ENCODE results near the gene CCDC92B. TPM values are rescaled to one million over a fixed set of nuclear protein-coding genes. Genes with fewer than 3 reads are reported as not detected.
"Not testable (repeated sequence)": the region's sequence is repeated elsewhere in the genome, so short reads cannot be mapped to it uniquely, and the experiment has no call there.

Gene CCDC92B
- total RNA-seq: 0.68 TPM

GRCh38 chr17:2749058-2749783 lies at the start of gene CCDC92B:
CCDC92B (minus strand) TSS chr17:2749652; CDS start chr17:2735145, 14,507 bp downstream.
- peak; percentile 19 for ATAC-seq

GRCh38 chr17:2798678-2799077 lies 49.2 kb upstream of the CCDC92B start:
- no peak for ATAC-seq

DNA sequence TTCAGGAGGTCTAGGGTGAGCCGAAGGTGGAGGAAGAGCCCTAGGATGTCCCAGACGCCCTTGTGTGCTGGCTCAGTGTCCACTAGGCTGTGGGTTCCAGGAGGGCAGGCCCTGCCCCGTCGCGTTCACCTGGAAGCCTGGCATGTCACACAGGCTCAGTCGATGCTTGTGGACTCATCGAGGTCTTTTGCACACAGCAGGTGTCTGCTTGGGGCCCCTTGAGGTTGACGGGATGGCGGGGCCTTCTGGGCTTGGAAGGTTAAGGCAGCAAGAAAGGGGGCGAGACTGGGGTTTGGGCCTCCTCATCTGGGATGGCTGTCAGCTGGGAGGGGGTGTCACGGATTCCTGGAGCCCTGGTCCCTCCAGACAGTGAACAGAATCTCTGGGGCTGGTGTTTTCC lies 48.7 kb upstream of the CCDC92B start:
- ATAC-seq: no peak

- ATAC-seq: no peak
Observed at GRCh38 chr17:2797637-2798036, 48.2 kb upstream of the CCDC92B start.

DNA sequence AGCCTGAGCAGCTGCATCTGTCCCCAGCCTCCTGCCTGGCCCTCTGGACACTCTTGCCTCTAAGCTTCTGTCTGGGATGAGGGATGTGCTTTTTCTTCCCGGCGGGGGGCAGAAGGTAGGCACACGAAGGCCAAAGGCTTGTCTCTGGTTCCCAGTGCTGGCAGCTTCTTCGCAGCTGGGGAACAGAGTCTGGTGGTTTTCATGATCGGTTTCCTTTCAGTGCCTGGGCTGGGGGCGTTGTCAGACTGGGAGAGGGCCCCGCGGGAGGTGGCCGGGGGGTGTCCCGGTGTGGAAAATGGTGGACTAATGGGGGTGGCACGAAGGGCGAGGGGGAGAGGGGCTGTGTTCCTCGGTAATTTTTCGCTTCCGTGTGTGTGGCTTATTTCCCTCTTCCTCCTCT lies 47.8 kb upstream of the CCDC92B start:
- no peak for ATAC-seq

GRCh38 chr17:2796164-2797125 lies 47.0 kb upstream of the CCDC92B start, which contains the start of gene RAP1GAP2:
RAP1GAP2 (plus strand) TSS chr17:2796438; CDS start chr17:2796528, 90 bp downstream.
- ATAC-seq: peak; percentile 53

DNA sequence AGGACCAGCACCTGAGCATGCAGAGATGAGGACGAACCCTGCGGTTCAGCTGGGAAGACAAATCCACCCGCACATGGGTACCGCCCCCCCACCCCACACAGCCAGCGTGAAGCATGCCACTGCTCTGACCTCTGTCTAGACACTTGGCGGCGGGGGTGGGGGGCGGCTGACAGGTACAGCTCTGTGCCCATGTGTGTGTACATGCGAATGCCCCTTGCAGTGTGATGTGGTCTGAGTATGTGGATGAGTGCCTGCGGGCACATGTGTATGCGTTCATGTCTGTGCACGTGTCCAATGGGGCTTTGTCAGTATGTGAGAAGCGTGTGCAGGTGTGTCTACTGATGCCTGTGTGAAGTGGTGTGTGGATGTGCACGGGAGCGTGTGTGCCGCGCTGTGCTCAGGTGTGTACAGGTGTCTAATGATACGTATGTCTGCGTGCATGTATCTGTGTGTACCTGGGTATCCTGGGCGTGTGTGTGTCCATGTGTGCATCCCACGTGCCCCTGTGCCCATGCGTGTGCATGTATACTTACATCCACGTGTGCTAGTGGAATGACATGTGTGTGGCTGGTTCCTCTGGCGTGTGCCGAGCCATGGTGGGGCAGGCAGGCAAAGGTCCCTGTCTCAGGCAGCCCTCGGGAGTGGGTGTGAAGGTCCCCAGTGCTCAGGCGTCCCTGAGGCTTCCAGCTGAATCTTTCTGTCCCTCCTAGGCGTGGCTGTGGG lies 46.1 kb upstream of the CCDC92B start:
- ATAC-seq: peak; percentile 4

DNA sequence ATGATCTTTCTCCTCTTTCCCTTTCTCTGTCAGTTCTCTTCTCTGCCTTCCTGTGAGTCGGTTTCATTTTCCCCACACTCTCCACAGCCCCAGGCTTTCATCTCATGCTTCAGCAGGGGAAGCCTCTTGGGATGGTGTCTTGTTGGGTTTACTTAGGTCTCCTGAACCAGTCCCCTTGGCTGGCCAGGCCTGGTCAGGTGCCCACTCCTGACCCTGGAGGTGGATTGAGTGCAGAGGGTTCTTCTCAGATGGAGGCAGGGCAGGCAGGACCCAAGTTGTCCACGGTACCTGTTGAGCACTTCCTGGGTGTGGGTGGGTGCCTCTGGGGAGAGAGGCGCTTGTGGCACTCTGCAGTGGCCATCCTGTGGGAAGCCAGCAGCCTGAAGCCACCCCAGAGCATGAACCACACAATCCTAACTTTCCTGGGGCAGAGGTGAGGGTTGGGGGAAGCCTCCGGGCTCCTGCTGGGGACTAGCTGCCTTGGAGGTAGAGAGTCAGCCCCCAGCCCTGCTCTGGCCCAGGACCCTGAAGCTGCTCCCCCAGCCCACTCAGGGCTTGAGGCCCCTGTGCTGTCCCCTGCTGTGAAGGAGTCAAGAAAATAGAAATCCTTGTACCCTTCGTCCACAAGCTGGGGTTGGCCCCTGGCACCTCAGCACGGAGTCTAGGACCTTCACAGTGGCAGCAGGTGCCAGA lies 44.8 kb upstream of the CCDC92B start:
- no peak for ATAC-seq

DNA sequence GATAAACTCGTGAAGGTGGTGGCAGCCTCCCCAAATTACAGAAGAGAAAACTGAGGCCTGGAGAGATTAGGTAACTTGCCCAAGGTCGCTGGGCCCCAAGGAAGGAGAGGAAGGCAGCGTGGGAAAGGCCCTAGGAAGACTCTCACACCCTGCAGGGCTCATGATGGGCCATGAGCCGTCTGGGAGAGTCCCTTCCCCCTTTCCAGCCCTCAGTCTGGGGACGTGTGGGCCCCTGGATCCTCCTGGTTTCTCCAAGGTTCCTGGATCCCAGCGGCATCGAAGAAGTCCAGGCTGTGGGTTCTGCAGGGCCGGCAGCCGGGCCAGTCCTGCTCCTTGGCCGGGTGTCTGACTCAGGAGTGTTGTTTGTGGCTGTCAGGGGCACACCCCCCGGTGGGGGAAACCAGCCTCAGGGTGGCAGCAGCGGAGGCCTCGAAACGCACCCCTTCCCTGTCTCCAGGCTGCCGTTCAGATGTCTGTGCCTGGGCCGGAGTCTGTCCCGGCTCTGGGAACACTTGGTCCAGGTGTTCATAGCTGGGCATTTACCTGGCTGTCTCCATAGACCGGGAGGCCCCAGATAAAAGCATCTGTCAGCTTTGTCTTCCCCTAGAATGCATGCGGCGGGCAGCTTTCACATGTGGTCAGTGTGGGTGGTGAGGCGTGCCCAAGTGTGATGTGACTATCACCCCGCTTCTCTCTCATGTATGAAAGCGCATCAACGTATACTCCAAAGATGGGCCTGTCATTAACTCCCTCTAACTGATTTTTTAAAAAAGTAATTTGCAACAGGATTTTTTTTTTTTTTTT lies 43.1 kb upstream of the CCDC92B start:
- no peak for ATAC-seq

- ATAC-seq: no peak
Observed at GRCh38 chr17:2789700-2790099, 40.2 kb upstream of the CCDC92B start.

GRCh38 chr17:2786176-2786881 lies 36.9 kb upstream of the CCDC92B start:
- ATAC-seq: peak; percentile 93

- ATAC-seq: not testable (repeated sequence)
Observed at GRCh38 chr17:2785376-2785775, 35.9 kb upstream of the CCDC92B start.

DNA sequence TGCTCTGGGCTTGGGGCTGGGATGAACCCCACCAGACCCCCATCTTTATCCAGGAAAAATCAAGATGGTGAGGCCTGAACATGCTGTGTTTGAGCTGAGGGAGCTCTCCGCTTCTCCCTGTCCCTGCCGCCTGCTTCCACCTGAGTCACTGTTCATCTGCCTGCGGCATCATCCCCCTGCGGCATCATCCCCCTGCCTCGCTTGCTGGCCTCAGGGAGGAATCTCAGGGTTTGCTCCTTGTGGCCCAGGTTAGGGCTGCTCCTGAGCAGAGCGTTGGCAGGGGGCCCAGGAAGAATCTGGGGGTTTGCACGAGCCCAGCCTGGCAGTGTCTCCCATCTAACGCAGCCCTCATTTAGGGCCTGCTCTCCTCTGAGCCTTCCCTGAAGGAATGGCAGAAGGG lies 35.4 kb upstream of the CCDC92B start:
- ATAC-seq: peak; percentile 15

DNA sequence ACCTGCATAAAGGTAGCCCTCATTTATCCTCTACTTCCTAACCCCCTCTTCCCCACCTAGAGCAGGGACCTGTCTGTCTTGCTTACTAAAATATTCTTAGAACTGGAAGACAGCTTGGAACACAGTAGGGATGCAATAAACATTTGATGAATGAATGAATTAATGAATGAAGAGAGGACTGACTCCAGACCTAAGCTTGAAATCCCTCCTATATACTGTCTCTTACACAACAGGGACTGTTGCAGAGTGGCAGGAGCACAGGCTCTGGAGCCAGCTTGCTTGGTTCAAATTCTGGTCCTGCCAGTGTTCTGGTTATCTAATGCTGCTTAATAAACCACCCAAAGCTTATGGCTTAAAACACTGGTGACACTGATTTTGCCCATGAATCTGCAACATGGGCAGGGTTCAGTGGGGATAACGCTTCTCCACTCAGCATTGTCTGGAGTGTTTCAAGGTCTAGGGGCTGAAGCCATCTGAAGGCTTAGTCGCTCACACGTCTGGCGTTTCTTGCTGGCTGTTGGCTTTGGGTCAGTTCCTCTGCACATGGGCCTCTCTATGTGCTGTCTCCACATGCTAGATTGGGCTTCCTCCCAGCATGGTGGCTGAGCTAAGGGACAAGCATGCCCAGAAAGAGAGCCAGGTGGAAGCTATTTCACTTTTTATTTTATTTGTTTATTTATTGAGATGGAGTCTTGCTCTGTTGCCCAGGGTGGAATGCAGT lies 34.0 kb upstream of the CCDC92B start:
- ATAC-seq: no peak

GRCh38 chr17:2782055-2782454 lies 32.6 kb upstream of the CCDC92B start:
- no peak for ATAC-seq

DNA sequence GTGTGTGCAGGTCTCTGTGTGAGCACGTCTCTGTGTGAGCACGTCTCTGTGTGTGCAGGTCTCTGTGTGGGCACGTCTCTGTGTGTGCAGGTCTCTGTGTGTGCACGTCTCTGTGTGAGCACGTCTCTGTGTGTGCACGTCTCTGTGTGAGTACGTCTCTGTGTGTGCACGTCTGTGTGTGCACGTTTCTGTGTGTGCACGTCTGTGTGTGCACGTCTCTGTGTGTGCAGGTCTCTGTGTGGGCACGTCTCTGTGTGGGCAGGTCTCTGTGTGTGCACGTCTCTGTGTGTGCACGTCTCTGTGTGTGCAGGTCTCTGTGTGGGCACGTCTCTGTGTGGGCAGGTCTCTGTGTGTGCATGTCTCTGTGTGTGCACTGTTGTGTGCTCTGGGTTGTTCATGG lies 32.1 kb upstream of the CCDC92B start:
- not testable (repeated sequence) for ATAC-seq

DNA sequence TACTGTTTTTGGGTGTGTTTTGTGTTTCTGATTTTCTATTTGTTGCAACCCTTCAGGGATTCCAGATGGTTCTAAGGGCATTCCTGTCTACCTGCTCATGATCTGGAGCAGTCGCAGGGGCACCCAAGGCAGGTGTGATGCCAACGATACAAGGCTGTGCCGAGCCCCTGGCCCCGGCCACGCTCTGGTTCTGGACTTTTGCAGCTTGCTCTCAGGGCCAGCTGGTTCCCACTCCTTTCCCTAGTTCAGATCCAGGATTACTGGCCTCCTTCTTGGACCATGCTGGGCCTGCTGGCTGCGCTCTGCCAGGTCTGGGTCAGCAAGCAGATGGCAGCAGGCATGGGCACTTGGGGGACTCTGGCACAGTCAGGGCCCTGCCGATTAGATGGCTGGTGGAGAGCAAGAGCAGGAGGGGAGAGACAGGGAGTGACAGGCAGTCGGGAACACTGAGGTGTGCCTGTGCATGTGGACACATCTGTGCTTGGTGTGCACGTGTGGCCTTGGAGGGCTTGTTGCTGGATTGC lies 31.5 kb upstream of the CCDC92B start:
- no peak for ATAC-seq

DNA sequence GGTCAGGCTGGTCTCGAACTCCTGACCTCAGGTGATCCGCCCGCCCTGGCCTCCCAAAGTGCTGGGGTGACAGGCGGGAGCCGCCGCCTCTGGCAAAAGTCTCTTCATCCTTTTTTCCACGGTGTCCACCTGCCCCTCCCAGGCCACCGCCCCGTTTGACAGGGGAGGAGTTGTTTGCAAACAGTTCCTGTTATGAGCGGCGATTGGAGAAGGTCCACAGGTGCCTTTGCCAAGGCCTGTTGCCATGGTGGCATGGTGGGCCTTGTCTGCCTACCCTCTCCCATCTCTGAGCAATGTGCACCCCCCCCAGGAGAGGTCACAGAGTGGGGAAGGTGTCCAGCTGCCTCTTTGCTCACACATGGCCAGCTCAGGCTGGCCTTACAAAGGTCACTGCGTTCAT lies 30.8 kb upstream of the CCDC92B start:
- no peak for ATAC-seq

- no peak for ATAC-seq
Observed at GRCh38 chr17:2779545-2779944, 30.1 kb upstream of the CCDC92B start.

- no peak for ATAC-seq
Observed at GRCh38 chr17:2778489-2778888, 29.0 kb upstream of the CCDC92B start.
